H1 (cell line): Measurements from ENCODE around the gene TTPAL. TPM values are rescaled to one million over a fixed set of nuclear protein-coding genes. Genes with fewer than 3 reads are reported as not detected.

Experiments used
- CTCF ChIA-PET: fragments of 300-600 bp; sonication (Branson Sonifier 250); formaldehyde crosslinking; loops from one replicate; lab custom pipeline; 2021; ENCODE audit not compliant: partially characterized antibody; lab: Charles Lee
- POLR2A ChIA-PET: fragments of 300-600 bp; sonication (Branson Sonifier 250); formaldehyde crosslinking; loops from one replicate; lab custom pipeline; 2021; ENCODE audit warnings: inconsistent platforms; ENCODE audit not compliant: partially characterized antibody; lab: Charles Lee
- DNase-seq, 2 experiments: peaks; one replicate each; pipeline versions ENCODE4 v3.0.0 to v3.0.0-alpha.2; 2010 to 2022; ENCODE audit warnings: low spot score in 2 of 2, low read depth in 1 of 2, mixed read lengths in 1 of 2
- FAIRE-seq: peaks from 2 replicates; lab custom pipeline; 2011; peaks lifted over from hg19 to GRCh38; lab: Jason Lieb, UNC
- H2AFZ ChIP-seq: 2 replicates; pipeline ENCODE4 v1.8.1; 2012; ENCODE audit warnings: low read length, inconsistent platforms
- H2AK5ac ChIP-seq: 2 replicates; pipeline ENCODE4 v1.6.1; 2013; ENCODE audit warnings: low read depth, low read length
- H2BK120ac ChIP-seq: replicated peaks from 2 replicates; pipeline ENCODE3; 2013; ENCODE audit warnings: low read depth, low read length, inconsistent platforms
- H2BK12ac ChIP-seq: 2 replicates; pipeline ENCODE4 v1.6.1; 2013; ENCODE audit warnings: low read depth, low read length
- H2BK15ac ChIP-seq: 2 replicates; pipeline ENCODE4 v1.6.1; 2013; ENCODE audit warnings: low read length
- H2BK20ac ChIP-seq: 2 replicates; pipeline ENCODE4 v1.6.1; 2013; ENCODE audit warnings: low read length
- H2BK5ac ChIP-seq: 2 replicates; pipeline ENCODE4 v1.6.1; 2013; ENCODE audit warnings: low read depth, low read length
- H3K14ac ChIP-seq: 2 replicates; pipeline ENCODE4 v1.6.1; 2013; ENCODE audit warnings: inconsistent platforms; ENCODE audit not compliant: insufficient read length
- H3K18ac ChIP-seq: 2 replicates; pipeline ENCODE4 v1.6.1; 2013; ENCODE audit warnings: low read length; ENCODE audit errors: extremely low read depth
- H3K23ac ChIP-seq: 2 replicates; pipeline ENCODE4 v1.6.1; 2013; ENCODE audit warnings: inconsistent platforms; ENCODE audit not compliant: insufficient read length
- H3K23me2 ChIP-seq: 2 replicates; pipeline ENCODE4 v1.6.1; 2013; ENCODE audit warnings: low read depth, low read length
- H3K27ac ChIP-seq: 2 replicates; pipeline ENCODE4 v1.6.1; 2011; ENCODE audit warnings: low read depth, low read length, inconsistent platforms
- H3K27me3 ChIP-seq, 4 experiments: replicated peaks in 1 of 4; 1 replicate in 1 of 4; 2 replicates in 3 of 4; pipeline versions ENCODE4 v1.6.1 to v1.8.1; 2011 to 2013; ENCODE audit warnings: low read length in 3 of 4, mild to moderate bottlenecking in 3 of 4, inconsistent platforms in 2 of 4, mixed read lengths in 2 of 4, moderate library complexity in 1 of 4; ENCODE audit not compliant: control insufficient read depth in 3 of 4, insufficient read depth in 3 of 4; ENCODE audit errors: extremely low read depth in 1 of 4
- H3K36me3 ChIP-seq, 4 experiments: 2 replicates each; pipeline versions ENCODE4 v1.6.1 to v1.8.1; 2011 to 2013; ENCODE audit warnings: mild to moderate bottlenecking in 4 of 4, low read length in 3 of 4, moderate library complexity in 2 of 4, control low read depth in 1 of 4, inconsistent platforms in 1 of 4; ENCODE audit not compliant: insufficient read depth in 4 of 4, control insufficient read depth in 2 of 4
- H3K4ac ChIP-seq: replicated peaks from 2 replicates; pipeline ENCODE3; 2013; ENCODE audit warnings: low read length, low read depth, mixed read lengths, inconsistent platforms; ENCODE audit not compliant: insufficient read length
- H3K4me1 ChIP-seq, 4 experiments: replicated peaks in 1 of 4; 1 replicate in 1 of 4; 2 replicates in 3 of 4; pipeline versions ENCODE4 v1.6.1 to v1.8.1; 2011 to 2013; ENCODE audit warnings: low read length in 3 of 4, inconsistent platforms in 2 of 4, mixed read lengths in 1 of 4; ENCODE audit not compliant: insufficient read depth in 4 of 4, control insufficient read depth in 3 of 4
- H3K4me2 ChIP-seq, 2 experiments: 2 replicates each; pipeline versions ENCODE4 v1.6.1 to v1.8.1; 2011 to 2013; ENCODE audit warnings: low read depth in 2 of 2, low read length in 2 of 2, control low read depth in 1 of 2, inconsistent platforms in 1 of 2, mild to moderate bottlenecking in 1 of 2; ENCODE audit not compliant: insufficient read depth in 1 of 2
- H3K4me3 ChIP-seq, 4 experiments: fragments of 200-600, 300-600 bp in 1 of 4; sonication (generic), shearing (Covaris generic), sonication (Bioruptor Twin) in 1 of 4; 2 replicates each; pipeline versions ENCODE4 v1.5.1 to v1.8.1; 2011 to 2016; ENCODE audit warnings: low read length in 4 of 4, low read depth in 3 of 4, control low read depth in 2 of 4, inconsistent platforms in 2 of 4, mild to moderate bottlenecking in 2 of 4, mixed read lengths in 1 of 4, moderate library complexity in 1 of 4; ENCODE audit not compliant: insufficient read depth in 2 of 4; ENCODE audit errors: extremely low read depth in 1 of 4
- H3K56ac ChIP-seq: replicated peaks from 2 replicates; pipeline ENCODE3; 2013; ENCODE audit warnings: low read depth, mild to moderate bottlenecking, mixed read lengths, low read length, inconsistent platforms; ENCODE audit not compliant: insufficient read length
- H3K79me1 ChIP-seq: 2 replicates; pipeline ENCODE4 v1.6.1; 2013; ENCODE audit warnings: low read depth, low read length, control low read depth
- H3K79me2 ChIP-seq, 2 experiments: 2 replicates each; pipeline versions ENCODE4 v1.6.1 to v1.8.1; 2012 to 2013; ENCODE audit warnings: low read length in 2 of 2, mild to moderate bottlenecking in 2 of 2, inconsistent platforms in 1 of 2; ENCODE audit not compliant: insufficient read depth in 2 of 2, control insufficient read depth in 1 of 2
- H3K9ac ChIP-seq, 4 experiments: replicated peaks in 1 of 4; 1 replicate in 1 of 4; 2 replicates in 3 of 4; pipeline versions ENCODE4 v1.6.1 to v1.8.1; 2011 to 2013; ENCODE audit warnings: low read depth in 3 of 4, low read length in 3 of 4, control low read depth in 2 of 4, mild to moderate bottlenecking in 2 of 4, moderate library complexity in 2 of 4, inconsistent platforms in 1 of 4; ENCODE audit errors: extremely low read depth in 1 of 4
- H3K9me3 ChIP-seq, 2 experiments: 2 replicates each; pipeline versions ENCODE4 v1.6.1 to v1.8.1; 2012 to 2013; ENCODE audit warnings: mild to moderate bottlenecking in 2 of 2, moderate library complexity in 2 of 2, control low read depth in 1 of 2, inconsistent platforms in 1 of 2, low read depth in 1 of 2, low read length in 1 of 2, mixed read lengths in 1 of 2; ENCODE audit not compliant: insufficient read depth in 2 of 2
- H4K20me1 ChIP-seq, 2 experiments: replicated peaks in 1 of 2; 2 replicates each; pipeline versions ENCODE3 to v1.8.1; 2011 to 2013; ENCODE audit warnings: inconsistent platforms in 2 of 2, low read length in 2 of 2, mild to moderate bottlenecking in 1 of 2; ENCODE audit not compliant: insufficient read depth in 2 of 2, control insufficient read depth in 1 of 2
- H4K5ac ChIP-seq: 2 replicates; pipeline ENCODE4 v1.6.1; 2013; ENCODE audit warnings: low read length, low read depth, mixed read lengths, inconsistent platforms; ENCODE audit not compliant: insufficient read length
- H4K8ac ChIP-seq: 2 replicates; pipeline ENCODE4 v1.8.0; 2013; ENCODE audit warnings: mild to moderate bottlenecking, moderate library complexity, low read length, inconsistent platforms; ENCODE audit not compliant: insufficient read depth; ENCODE audit errors: extremely low read depth
- H4K91ac ChIP-seq: replicated peaks from 2 replicates; pipeline ENCODE3; 2013; ENCODE audit warnings: low read length, mixed read lengths, inconsistent platforms; ENCODE audit not compliant: insufficient read length
- ASH2L ChIP-seq: fragments of 200-600, 300-600 bp; sonication (generic); IDR thresholded peaks from one replicate; pipeline ENCODE4 v1.7.1; 2017; ENCODE audit warnings: low read length
- BCL11A ChIP-seq, 2 experiments: IDR thresholded peaks; one replicate each; pipeline ENCODE4 v1.6.1; 2011; ENCODE audit warnings: low read depth in 2 of 2, low read length in 2 of 2, mild to moderate bottlenecking in 2 of 2
- CHD1 ChIP-seq: IDR thresholded peaks from 2 replicates; pipeline ENCODE4 v1.6.1; 2012; ENCODE audit warnings: low read depth, low read length, improper control_type of control experiment
- HDAC2 ChIP-seq, 2 experiments: fragments of 300-600 bp in 1 of 2; sonication (generic) in 1 of 2; IDR thresholded peaks; 2 replicates each; pipeline ENCODE4 v1.6.1; 2011 to 2012; ENCODE audit warnings: low read depth in 2 of 2, low read length in 2 of 2, mild to moderate bottlenecking in 2 of 2, moderate library complexity in 2 of 2, borderline replicate concordance in 1 of 2, inconsistent platforms in 1 of 2
- HDAC6 ChIP-seq: IDR thresholded peaks from one replicate; pipeline ENCODE4 v1.7.1; 2012; ENCODE audit warnings: low read depth, mild to moderate bottlenecking, inconsistent platforms, low read length, moderate library complexity
- JUND ChIP-seq: IDR thresholded peaks from 2 replicates; pipeline ENCODE4 v1.6.1; 2011; ENCODE audit warnings: mild to moderate bottlenecking, improper control_type of control experiment, low read length
- POLR2A ChIP-seq, 2 experiments: IDR thresholded peaks; 1 replicate in 1 of 2; 2 replicates in 1 of 2; pipeline ENCODE4 v1.6.1; 2011; ENCODE audit warnings: low read depth in 2 of 2, low read length in 2 of 2, mild to moderate bottlenecking in 2 of 2; ENCODE audit errors: control extremely low read depth in 1 of 2
- POU5F1 ChIP-seq: IDR thresholded peaks from 2 replicates; pipeline ENCODE4 v1.6.1; 2011; ENCODE audit warnings: low read depth, mild to moderate bottlenecking, low read length, moderate library complexity
- SUZ12 ChIP-seq: fragments of 200-600 bp; sonication (generic); IDR thresholded peaks from 2 replicates; pipeline ENCODE4 v1.6.1; 2012; ENCODE audit warnings: mild to moderate bottlenecking, inconsistent platforms, low read length, moderate library complexity, mixed read lengths
- TAF7 ChIP-seq: optimal IDR thresholded peaks from 2 replicates; pipeline ENCODE3; 2011; ENCODE audit warnings: low read depth, mild to moderate bottlenecking, inconsistent platforms, low read length, moderate library complexity, borderline replicate concordance
- TEAD4 ChIP-seq: IDR thresholded peaks from 2 replicates; pipeline ENCODE4 v1.6.1; 2012; ENCODE audit warnings: low read depth, low read length, inconsistent platforms, mixed read lengths
- ZNF274 ChIP-seq: IDR thresholded peaks from 2 replicates; pipeline ENCODE4 v1.7.0; 2012; ENCODE audit warnings: low read length, borderline replicate concordance; ENCODE audit errors: extremely low read depth
- WGBS, 2 experiments: shearing (Covaris generic) in 1 of 2; methylation state at CpG; one replicate each; pipeline versions ENCODE4 v1.1.6 to v1.1.7; 2013 to 2015; ENCODE audit warnings: low lambda C conversion rate in 2 of 2, mixed read lengths in 2 of 2, inconsistent platforms in 1 of 2, low coverage in 1 of 2, missing lambda C conversion rate in 1 of 2; ENCODE audit not compliant: insufficient replicate concordance in 2 of 2, insufficient coverage in 1 of 2, insufficient read length in 1 of 2; ENCODE audit errors: extremely low coverage in 1 of 2, missing lambda C conversion rate in 1 of 2; 5-methylcytosine and 5-hydroxymethylcytosine counted together
- polyA plus RNA-seq, 7 experiments: library from polyadenylated mRNA; depleted of rRNA in 3 of 7; stranded (reverse) in 5 of 7; unstranded in 2 of 7; fragments of >200 nt in 5 of 7; fragments of 200-250 nt in 2 of 7; gene quantifications; 1 replicate in 5 of 7; 2 replicates in 1 of 7; 4 replicates in 1 of 7; pipeline versions ENCODE4 v1.2.1 to v1.2.3, GENCODE V29; 2011 to 2013; ENCODE audit warnings: missing spikeins in 2 of 7, mixed read lengths in 2 of 7
- total RNA-seq: library from RNA; stranded (reverse); fragmentation: NEBNext Ultra II Directional; extraction: Animal tissue kit (Norgen Biotek cat#: 25700); gene quantifications from 2 replicates; pipeline ENCODE4 v1.2.1, GENCODE V29; 2021
- TF ChIP-seq, protein P1 (sequence below): IDR thresholded peaks from 2 replicates; pipeline ENCODE4 v1.6.1; 2012; ENCODE audit warnings: low read length, inconsistent platforms

The TTPAL gene
- total and polyA plus RNA-seq, 2 of the 8 experiments (the other 6 are each of a cell fraction or from before 2014, with no cell fraction given): 2.8 to 14.0 TPM

DNA sequence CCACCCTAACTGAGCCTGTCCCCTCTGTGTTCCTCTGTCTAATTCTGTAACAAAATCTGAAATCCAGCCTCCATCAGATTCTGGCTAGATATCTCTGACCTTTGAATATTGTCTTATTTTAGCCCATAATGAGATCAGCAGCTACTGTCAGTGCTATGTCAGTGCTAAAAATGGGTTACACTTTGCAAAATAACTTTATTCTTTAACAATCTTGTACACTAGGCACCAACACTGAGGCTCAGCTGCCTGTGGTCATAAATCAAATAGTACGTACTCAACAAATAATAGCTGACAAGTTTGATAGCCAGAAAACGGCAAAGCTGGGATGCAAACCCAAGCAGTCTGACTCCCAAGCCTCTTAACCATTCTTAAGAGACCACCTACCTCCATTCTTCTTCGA lies 22.1 kb downstream of the TTPAL start:
- Histone ChIP-seq H4K5ac (no peak overlapping the region), H3K23ac (no peak overlapping the region), H2BK15ac (no peak overlapping the region), H3K27ac (no peak overlapping the region), H4K20me1 (peaks cover 0 to 2% of the 10 kb centered on the region in 2 experiments), H3K4me1 (no peaks in the 10 kb centered on the region), H3K56ac (no peak overlapping the region), H4K91ac (no peak overlapping the region), H3K14ac (no peak overlapping the region), H2BK120ac (no peak overlapping the region), H3K79me2 (no peaks in the 10 kb centered on the region), H2AK5ac (no peak overlapping the region), H2BK5ac (no peak overlapping the region), H3K18ac (no peak overlapping the region), H4K8ac (no peak overlapping the region), H3K27me3 (no peaks in the 10 kb centered on the region), H2BK20ac (no peak overlapping the region), H2AFZ (no peak overlapping the region), H3K36me3 (peaks cover 11 to 44% (median 31%) of the 10 kb centered on the region in 4 experiments; a peak in 7 of 8 replicates), H3K9me3 (no peaks in the 10 kb centered on the region), H3K4me2 (no peak overlapping the region), H2BK12ac (no peak overlapping the region), H3K4me3 (no peak overlapping the region), H3K9ac (no peak overlapping the region), H3K23me2 (no peaks in the 10 kb centered on the region; the same call in 1 of the 2 replicates), H3K79me1 (no peaks in the 10 kb centered on the region), H3K4ac (no peak overlapping the region)
- CTCF ChIA-PET: interaction anchor here (0.7 to 1.1 kb wide), 2 partner anchors 57 to 377 kb away, joined by 3 read pairs; no protein-coding TSS in a partner anchor
- FAIRE-seq (no peak), DNase-seq (no peak)
- 98% methylated on average over 3 of the region's 3 CpGs; no CpG with 5 or more reads in 1 of the 2 experiments for WGBS, 2 experiments
- POLR2A ChIA-PET: no interaction called here
- TF ChIP-seq JUND (no peak), HDAC6 (no peak), POLR2A (IDR thresholded peaks at IDR 0.05; ENCODE audit: control extremely low read depth in 1 of 2, low read depth in 2 of 2, low read length in 2 of 2) (no peak), ASH2L (no peak), SUZ12 (no peak), ZNF274 (no peak), TEAD4 (no peak), BCL11A (IDR thresholded peaks at IDR 0.05; ENCODE audit: low read depth in 2 of 2, low read length in 2 of 2) (no peak), HDAC2 (IDR thresholded peaks at IDR 0.05; ENCODE audit: borderline replicate concordance in 1 of 2, low read depth in 2 of 2, low read length in 2 of 2) (no peak), TAF7 (no peak), POU5F1 (no peak), CHD1 (no peak)
- TF ChIP-seq, protein P1, sequence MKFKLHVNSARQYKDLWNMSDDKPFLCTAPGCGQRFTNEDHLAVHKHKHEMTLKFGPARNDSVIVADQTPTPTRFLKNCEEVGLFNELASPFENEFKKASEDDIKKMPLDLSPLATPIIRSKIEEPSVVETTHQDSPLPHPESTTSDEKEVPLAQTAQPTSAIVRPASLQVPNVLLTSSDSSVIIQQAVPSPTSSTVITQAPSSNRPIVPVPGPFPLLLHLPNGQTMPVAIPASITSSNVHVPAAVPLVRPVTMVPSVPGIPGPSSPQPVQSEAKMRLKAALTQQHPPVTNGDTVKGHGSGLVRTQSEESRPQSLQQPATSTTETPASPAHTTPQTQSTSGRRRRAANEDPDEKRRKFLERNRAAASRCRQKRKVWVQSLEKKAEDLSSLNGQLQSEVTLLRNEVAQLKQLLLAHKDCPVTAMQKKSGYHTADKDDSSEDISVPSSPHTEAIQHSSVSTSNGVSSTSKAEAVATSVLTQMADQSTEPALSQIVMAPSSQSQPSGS: no peak
